Calu3 (cell line): ENCODE results near the gene DBNL. TPM values are rescaled to one million over a fixed set of nuclear protein-coding genes. Genes with fewer than 3 reads are reported as not detected.

ENCODE experiments used
- BruUV-seq: library from RNA; stranded (reverse); fragments of 400-500 nt; replicated peaks from 2 replicates; lab custom pipeline; 2021; lab: Mats Ljungman, UMichigan
- CTCF ChIA-PET: fragments of 300-600 bp; sonication (Branson Sonifier 250); formaldehyde crosslinking; loops from one replicate; lab custom pipeline; 2022; ENCODE audit warnings: antibody characterized with exemption; lab: Charles Lee
- DNase-seq: peaks from one replicate; pipeline ENCODE4 v3.0.0; 2022
- H3K27ac Mint-ChIP-seq: one replicate; pipeline ENCODE4 v1.8.0; 2022; ENCODE audit warnings: mixed read lengths; ENCODE audit not compliant: unreplicated experiment
- H3K27me3 Mint-ChIP-seq: one replicate; pipeline ENCODE4 v1.8.0; 2022; ENCODE audit warnings: mixed read lengths; ENCODE audit not compliant: unreplicated experiment
- H3K36me3 Mint-ChIP-seq: one replicate; pipeline ENCODE4 v1.8.0; 2022; ENCODE audit warnings: mild to moderate bottlenecking, moderate library complexity, mixed read lengths; ENCODE audit not compliant: insufficient read depth, unreplicated experiment
- H3K4me1 Mint-ChIP-seq: one replicate; pipeline ENCODE4 v1.8.0; 2022; ENCODE audit warnings: mild to moderate bottlenecking, low read depth, mixed read lengths; ENCODE audit not compliant: unreplicated experiment
- H3K4me3 Mint-ChIP-seq: one replicate; pipeline ENCODE4 v1.8.0; 2022; ENCODE audit warnings: mild to moderate bottlenecking, low read depth, moderate library complexity, mixed read lengths; ENCODE audit not compliant: unreplicated experiment
- H3K9me3 Mint-ChIP-seq: one replicate; pipeline ENCODE4 v1.8.0; 2022; ENCODE audit warnings: low read depth, mixed read lengths; ENCODE audit not compliant: unreplicated experiment
- CTCF ChIP-seq: fragments of 200-600 bp; IDR thresholded peaks from one replicate; pipeline ENCODE4 v1.8.0; 2022; ENCODE audit warnings: antibody characterized with exemption; ENCODE audit not compliant: unreplicated experiment
- intact Hi-C: fragments of 100-400 bp; cut with micrococcal nuclease; formaldehyde crosslinking; loops from one replicate; pipeline ENCODE4 v1.10.0; 2022; ENCODE audit not compliant: unreplicated experiment
- total RNA-seq: library from RNA; stranded (reverse); gene quantifications from 2 replicates; pipeline ENCODE4 v1.2.3, GENCODE V29; 2022

The DBNL gene
- total RNA-seq, 1 experiment from 2014 or later: 164 TPM

DNA sequence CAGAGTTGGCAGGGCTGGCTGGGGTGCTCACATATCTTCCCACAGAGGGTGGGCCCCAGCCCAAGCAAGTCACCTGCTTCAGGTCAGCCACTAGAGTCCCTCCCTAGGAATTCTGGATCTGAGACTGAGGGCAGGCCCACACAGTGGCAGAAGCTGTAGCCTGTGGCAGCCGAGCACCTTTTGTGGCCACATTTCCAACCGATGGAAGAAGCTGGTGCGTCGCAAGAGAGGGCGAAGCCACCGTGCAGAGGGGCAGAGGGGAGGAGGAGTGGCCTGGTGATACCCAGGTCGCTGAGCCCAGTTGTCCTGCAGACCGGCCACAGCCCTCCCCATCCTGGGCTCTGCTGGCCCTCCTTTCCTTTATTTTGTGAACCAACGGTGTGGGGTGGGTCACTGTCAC lies 32.6 kb downstream of the DBNL start:
- DNase-seq: no peak
- Mint-ChIP-seq H3K9me3 (no peaks in the 10 kb centered on the region), H3K27ac (no peak overlapping the region), H3K4me3 (no peak overlapping the region), H3K27me3 (no peaks in the 10 kb centered on the region), H3K4me1 (peaks cover 19% of the 10 kb centered on the region), H3K36me3 (peaks cover 64% of the 10 kb centered on the region)
- CTCF ChIA-PET: no interaction called here
- intact Hi-C loops: no loop called here
- TF ChIP-seq CTCF: no peak
- BruUV-seq: no TSS peak

DNA sequence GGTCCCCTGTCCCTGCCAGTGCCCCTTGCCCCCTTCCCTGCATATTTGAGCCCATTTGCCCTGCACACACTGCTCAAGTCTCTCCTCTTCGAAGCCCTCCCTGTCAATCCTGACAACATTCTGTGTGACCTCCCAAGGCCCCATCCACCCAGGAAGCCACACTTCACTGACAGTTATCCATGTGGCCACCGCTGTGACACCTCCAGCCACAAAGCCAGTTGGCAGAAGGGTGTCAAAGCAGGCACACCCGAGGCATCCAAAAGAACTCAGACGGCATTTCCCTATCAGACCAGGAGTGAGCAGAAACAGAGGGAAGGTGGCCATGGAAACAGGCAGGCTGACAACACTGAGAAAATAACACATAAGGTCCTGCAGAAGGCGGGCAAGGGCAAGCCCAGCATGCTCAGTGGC lies 33.2 kb downstream of the DBNL start:
- H3K4me1 Mint-ChIP-seq: peaks cover 13% of the 10 kb centered on the region
- H3K27ac Mint-ChIP-seq: no peak overlapping the region
- CTCF ChIA-PET: no interaction called here
- intact Hi-C loops: no loop called here
- TF ChIP-seq CTCF: no peak
- DNase-seq: no peak
- H3K36me3 Mint-ChIP-seq: peaks cover 64% of the 10 kb centered on the region
- no TSS peak for BruUV-seq
- no peaks in the 10 kb centered on the region for H3K27me3 Mint-ChIP-seq
- H3K9me3 Mint-ChIP-seq: no peaks in the 10 kb centered on the region
- H3K4me3 Mint-ChIP-seq: no peak overlapping the region

- no TSS peak for BruUV-seq
- no peak for TF ChIP-seq CTCF
- H3K4me1 Mint-ChIP-seq: peaks cover 15% of the 10 kb centered on the region
- no peaks in the 10 kb centered on the region for H3K9me3 Mint-ChIP-seq
- no peaks in the 10 kb centered on the region for H3K27me3 Mint-ChIP-seq
- no peak overlapping the region for H3K27ac Mint-ChIP-seq
- CTCF ChIA-PET: interaction anchor here (0.6 kb wide), 1 partner anchor 300 kb away, joined by 7 read pairs; no protein-coding TSS in a partner anchor
- no peak for DNase-seq
- H3K36me3 Mint-ChIP-seq: peaks cover 61% of the 10 kb centered on the region
- H3K4me3 Mint-ChIP-seq: no peak overlapping the region
- intact Hi-C loops: no loop called here
Observed at GRCh38 chr7:44078521-44078920, 34.0 kb downstream of the DBNL start.

DNA sequence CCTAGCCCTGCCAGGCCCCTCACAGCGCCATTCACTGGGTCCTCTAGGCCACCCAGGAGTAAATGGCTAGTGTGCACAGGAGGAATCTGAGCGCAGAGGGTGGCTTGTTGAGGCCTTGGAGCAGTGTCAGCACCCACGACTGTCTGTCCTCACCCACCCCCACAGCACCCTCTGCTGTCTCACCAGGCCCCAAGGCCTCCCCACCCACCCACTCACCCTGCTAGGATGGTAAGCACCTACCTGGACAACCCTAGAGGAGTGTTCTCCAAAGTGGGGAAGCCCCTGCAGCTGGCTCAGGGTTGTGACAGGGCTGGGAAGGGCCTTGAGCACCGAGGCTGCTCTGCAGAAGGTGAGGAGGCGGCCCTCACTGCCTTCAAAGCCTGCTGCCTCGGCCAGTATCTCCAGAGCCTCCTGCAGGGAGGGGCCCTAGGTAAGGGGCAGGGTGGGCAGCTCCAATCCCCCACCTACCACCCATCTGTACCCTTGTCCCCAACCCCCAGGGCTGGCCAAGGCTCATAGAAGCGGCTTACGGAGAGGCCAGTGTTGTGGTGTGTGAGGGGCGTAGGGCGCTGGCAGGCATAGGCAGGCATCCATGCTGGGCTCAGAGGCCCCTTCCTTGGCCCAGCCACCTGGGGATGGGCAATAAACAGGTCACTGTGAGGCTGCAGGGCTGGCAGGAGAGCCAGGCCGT lies 35.0 kb downstream of the DBNL start:
- no TSS peak for BruUV-seq
- Mint-ChIP-seq H3K9me3 (no peaks in the 10 kb centered on the region), H3K27ac (no peak overlapping the region), H3K36me3 (peaks cover 52% of the 10 kb centered on the region), H3K4me1 (peaks cover 15% of the 10 kb centered on the region), H3K4me3 (no peak overlapping the region), H3K27me3 (no peaks in the 10 kb centered on the region)
- CTCF ChIA-PET: interaction anchor here (0.6 kb wide), 1 partner anchor 9 kb away, joined by 4 read pairs; no protein-coding TSS in a partner anchor
- TF ChIP-seq CTCF: no peak
- intact Hi-C loops: no loop called here
- no peak for DNase-seq
